ENCODE data around the gene GPSM1. TPM values are rescaled to one million over a fixed set of nuclear protein-coding genes. Genes with fewer than 3 reads are reported as not detected.

The GPSM1 gene
- total and polyA plus RNA-seq, 2 experiments from 2014 or later, result 58.5 to 116 TPM

GRCh38 chr9:136375096-136375495 is 47.8 kb downstream of the GPSM1 start:
- no peak for DNase-seq (ENCODE audit: low read depth in 1 of 2, low spot score in 1 of 2)
- Histone ChIP-seq H3K9me3 (ENCODE audit: low read depth) (no peaks in the 10 kb centered on the region), H3K36me3 (peaks cover 3% of the 10 kb centered on the region), H3K4me1 (ENCODE audit: low read depth) (no peaks in the 10 kb centered on the region), H3K4me3 (no peak overlapping the region), H3K27ac (no peak overlapping the region), H3K27me3 (no peaks in the 10 kb centered on the region)
- TF ChIP-seq, protein P1, sequence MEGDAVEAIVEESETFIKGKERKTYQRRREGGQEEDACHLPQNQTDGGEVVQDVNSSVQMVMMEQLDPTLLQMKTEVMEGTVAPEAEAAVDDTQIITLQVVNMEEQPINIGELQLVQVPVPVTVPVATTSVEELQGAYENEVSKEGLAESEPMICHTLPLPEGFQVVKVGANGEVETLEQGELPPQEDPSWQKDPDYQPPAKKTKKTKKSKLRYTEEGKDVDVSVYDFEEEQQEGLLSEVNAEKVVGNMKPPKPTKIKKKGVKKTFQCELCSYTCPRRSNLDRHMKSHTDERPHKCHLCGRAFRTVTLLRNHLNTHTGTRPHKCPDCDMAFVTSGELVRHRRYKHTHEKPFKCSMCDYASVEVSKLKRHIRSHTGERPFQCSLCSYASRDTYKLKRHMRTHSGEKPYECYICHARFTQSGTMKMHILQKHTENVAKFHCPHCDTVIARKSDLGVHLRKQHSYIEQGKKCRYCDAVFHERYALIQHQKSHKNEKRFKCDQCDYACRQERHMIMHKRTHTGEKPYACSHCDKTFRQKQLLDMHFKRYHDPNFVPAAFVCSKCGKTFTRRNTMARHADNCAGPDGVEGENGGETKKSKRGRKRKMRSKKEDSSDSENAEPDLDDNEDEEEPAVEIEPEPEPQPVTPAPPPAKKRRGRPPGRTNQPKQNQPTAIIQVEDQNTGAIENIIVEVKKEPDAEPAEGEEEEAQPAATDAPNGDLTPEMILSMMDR (IDR thresholded peaks at IDR 0.05; ENCODE audit: low read depth, low read length), result no peak

DNA sequence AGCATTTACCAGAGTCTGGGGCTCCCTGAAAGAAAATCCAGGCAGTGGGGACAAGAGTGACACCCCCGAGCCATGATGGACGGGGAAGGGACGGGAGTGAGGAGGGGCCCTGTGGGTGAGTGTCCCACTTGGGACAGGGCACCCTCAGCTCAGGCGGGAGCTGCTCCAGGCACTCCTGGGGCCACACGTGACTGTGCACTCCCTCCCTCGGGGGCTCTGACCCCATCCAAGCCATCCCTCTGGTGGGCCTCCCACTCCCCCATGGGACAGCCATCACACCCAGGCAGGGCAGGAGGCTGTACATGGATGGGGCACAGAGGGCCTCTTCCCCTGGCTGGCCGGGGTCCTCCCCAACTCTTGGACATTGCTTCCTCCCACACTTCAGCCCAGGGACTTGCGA is 49.1 kb downstream of the GPSM1 start:
- H3K27me3 ChIP-seq, result no peaks in the 10 kb centered on the region
- TF ChIP-seq, protein P1 (IDR thresholded peaks at IDR 0.05; ENCODE audit: low read depth, low read length), result no peak
- no peak for DNase-seq (ENCODE audit: low read depth in 1 of 2, low spot score in 1 of 2)
- no peaks in the 10 kb centered on the region for H3K9me3 ChIP-seq (ENCODE audit: low read depth)
- no peaks in the 10 kb centered on the region for H3K4me1 ChIP-seq (ENCODE audit: low read depth)
- H3K27ac ChIP-seq, result no peak overlapping the region
- H3K36me3 ChIP-seq, result peaks cover 3% of the 10 kb centered on the region
- H3K4me3 ChIP-seq, result no peak overlapping the region

DNA sequence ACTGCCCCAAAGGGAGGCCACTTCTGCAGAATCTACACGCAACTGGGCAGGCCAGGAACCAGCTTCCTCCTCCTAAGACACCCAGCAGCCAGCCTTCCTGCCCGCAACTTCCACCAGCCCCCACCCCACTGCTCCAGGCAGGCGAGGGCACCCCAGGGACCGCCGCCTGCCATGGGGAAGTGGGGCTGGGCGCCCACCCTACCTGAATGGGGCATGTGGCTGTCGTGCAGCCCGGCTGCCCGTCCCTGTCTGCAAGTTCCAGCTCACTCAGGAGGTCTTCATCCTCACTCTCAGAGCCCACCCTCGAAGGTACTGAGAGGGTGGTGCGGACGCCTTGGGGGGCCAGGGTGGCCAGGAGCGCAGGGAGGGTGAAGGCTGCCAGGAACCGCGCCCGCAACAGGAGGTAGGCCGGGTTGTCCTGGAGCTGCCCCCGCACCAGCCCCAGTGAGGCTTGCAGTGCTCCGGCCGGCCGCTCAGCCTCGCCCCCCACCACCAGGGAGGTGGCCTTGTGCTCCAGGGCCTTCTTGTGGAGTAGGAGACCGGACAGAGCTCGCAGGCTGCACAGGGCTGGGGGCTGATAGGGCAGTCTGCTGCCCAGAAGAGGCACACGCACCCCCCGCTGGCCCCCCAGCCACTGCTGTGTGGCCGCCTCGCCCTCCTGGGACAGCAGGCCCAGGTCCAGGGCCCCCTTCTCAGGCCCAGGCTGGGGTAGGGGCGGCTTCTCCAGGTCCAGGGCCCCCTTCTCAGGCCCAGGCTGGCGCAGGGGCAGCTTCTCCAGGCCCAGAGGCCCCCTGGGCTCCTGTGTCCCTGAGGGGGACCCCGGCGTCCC is 50.2 kb downstream of the GPSM1 start:
- peaks cover 6% of the 10 kb centered on the region for H3K36me3 ChIP-seq
- TF ChIP-seq, protein P1 (IDR thresholded peaks at IDR 0.05; ENCODE audit: low read depth, low read length), result no peak
- H3K9me3 ChIP-seq (ENCODE audit: low read depth), result no peaks in the 10 kb centered on the region

DNA sequence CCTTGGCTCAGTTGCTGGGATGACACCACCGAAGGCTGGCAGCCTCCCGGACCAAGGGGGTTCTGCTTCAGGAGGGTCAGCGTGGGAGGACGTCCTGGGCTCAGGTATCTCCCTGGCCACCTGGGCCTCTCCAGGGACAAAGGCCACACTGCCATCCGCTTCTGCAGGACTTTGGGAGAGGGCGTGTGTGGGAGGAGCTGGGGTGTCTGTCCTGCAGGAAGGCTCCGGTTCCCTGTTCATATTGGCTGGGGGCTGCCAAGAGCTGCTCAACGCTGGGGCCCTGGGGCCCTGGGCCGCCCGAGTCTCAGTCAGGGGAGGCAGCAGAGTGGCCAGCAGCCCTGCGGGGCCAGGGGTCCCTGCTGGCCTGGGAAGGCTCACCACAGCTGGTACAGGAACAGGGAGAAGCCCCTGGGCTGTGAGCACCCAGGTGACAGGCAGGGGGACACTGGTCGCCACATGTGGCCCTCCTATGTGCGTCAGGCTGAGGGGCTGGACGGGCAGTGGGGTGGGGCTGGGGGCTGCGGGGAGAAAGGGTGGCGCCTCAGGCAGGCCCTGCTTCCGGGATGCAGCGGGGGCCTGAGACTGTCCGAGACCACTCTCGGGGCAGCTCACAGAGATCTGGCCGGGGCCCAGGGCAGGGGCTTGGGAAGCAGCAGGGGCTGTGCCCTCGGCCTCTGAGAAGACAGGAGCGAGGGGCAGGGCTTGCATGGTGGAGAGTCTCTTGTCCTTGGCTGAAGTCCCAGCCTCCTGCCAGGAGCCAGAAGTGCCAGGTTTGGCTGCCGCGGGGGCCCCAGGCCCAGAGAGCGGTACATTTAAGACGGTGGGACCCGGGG is 51.0 kb downstream of the GPSM1 start:
- Histone ChIP-seq H3K9me3 (ENCODE audit: low read depth) (no peaks in the 10 kb centered on the region), H3K27ac (no peak overlapping the region), H3K27me3 (no peaks in the 10 kb centered on the region), H3K36me3 (peaks cover 6% of the 10 kb centered on the region), H3K4me1 (ENCODE audit: low read depth) (no peaks in the 10 kb centered on the region), H3K4me3 (no peak overlapping the region)
- DNase-seq (ENCODE audit: low read depth in 1 of 2, low spot score in 1 of 2), result no peak
- TF ChIP-seq, protein P1 (IDR thresholded peaks at IDR 0.05; ENCODE audit: low read depth, low read length), result no peak

More for the DNA sequence above, 50.2 kb downstream of the GPSM1 start:
- DNase-seq (ENCODE audit: low read depth in 1 of 2, low spot score in 1 of 2), result no peak
- H3K27me3 ChIP-seq, result no peaks in the 10 kb centered on the region
- H3K4me3 ChIP-seq, result no peak overlapping the region
- no peak overlapping the region for H3K27ac ChIP-seq
- no peaks in the 10 kb centered on the region for H3K4me1 ChIP-seq (ENCODE audit: low read depth)

DNA sequence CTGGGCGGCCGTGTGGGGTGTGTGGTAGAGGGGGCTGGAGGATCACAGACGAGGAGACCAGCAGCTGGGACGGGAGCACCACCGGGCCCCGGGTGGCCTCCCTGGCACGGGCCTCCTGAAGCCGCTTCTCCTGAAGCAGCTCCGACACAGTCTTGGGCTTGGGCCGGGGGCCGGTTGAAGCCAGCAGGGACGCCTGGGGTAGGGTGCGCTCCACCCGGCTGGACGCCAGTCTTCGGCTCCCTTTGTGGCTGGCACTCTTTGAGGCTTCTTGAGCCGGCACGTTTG is 51.6 kb downstream of the GPSM1 start:
- peaks cover 6% of the 10 kb centered on the region for H3K36me3 ChIP-seq
- no peaks in the 10 kb centered on the region for H3K27me3 ChIP-seq

More for the DNA sequence above, 51.6 kb downstream of the GPSM1 start:
- Histone ChIP-seq H3K4me1 (ENCODE audit: low read depth) (no peaks in the 10 kb centered on the region), H3K4me3 (no peak overlapping the region), H3K27ac (no peak overlapping the region), H3K9me3 (ENCODE audit: low read depth) (no peaks in the 10 kb centered on the region)
- no peak for DNase-seq (ENCODE audit: low read depth in 1 of 2, low spot score in 1 of 2)
- TF ChIP-seq, protein P1 (IDR thresholded peaks at IDR 0.05; ENCODE audit: low read depth, low read length), result no peak
